K562 (cell line): ENCODE results near the gene SLC30A3. TPM values are rescaled to one million over a fixed set of nuclear protein-coding genes. Genes with fewer than 3 reads are reported as not detected.

Experiments used
- ATAC-seq: fragments of 200-7000 bp; cut with Tn5 transposase; 3 replicates; pipeline ENCODE4 v1.9.1; 2020; ENCODE audit warnings: moderate library complexity
- BruUV-seq: library from RNA; stranded (reverse); fragments of 400-500 nt; replicated peaks from 2 replicates; lab custom pipeline; 2021; lab: Mats Ljungman, UMichigan
- CTCF ChIA-PET: fragments of 300-600 bp; formaldehyde crosslinking; extraction: SDS; loops from one replicate; lab custom pipeline; 2021; ENCODE audit warnings: low intra/inter-chr PET ratio; lab: Yijun Ruan, JAX
- POLR2A ChIA-PET: fragments of 300-600, 350-650 bp; sonication (Branson Sonifier 250); formaldehyde crosslinking; extraction: SDS; loops from one replicate; lab custom pipeline; 2021; ENCODE audit warnings: antibody characterized with exemption, inconsistent platforms; lab: Yijun Ruan, JAX
- DNase-seq, 4 experiments: peaks; one replicate each; pipeline versions ENCODE4 v3.0.0 to v3.0.0-alpha.2; 2011 to 2018; ENCODE audit warnings: low spot score in 3 of 4, mixed read lengths in 3 of 4; ENCODE audit errors: extremely low read depth in 1 of 4
- FAIRE-seq: peaks from 2 replicates; lab custom pipeline; 2011; peaks lifted over from hg19 to GRCh38; lab: Jason Lieb, UNC
- H2AFZ ChIP-seq: 2 replicates; pipeline ENCODE4 v1.6.0; 2011; ENCODE audit warnings: low read depth, low read length, control low read depth, inconsistent platforms
- H3K27ac ChIP-seq: fragments of 200-600 bp; 3 replicates; pipeline ENCODE4 v1.8.0; 2011; ENCODE audit warnings: low read depth, mild to moderate bottlenecking, control low read depth, inconsistent platforms, low read length, moderate library complexity, mixed read lengths; ENCODE audit errors: extremely low read depth
- H3K27me3 ChIP-seq, 2 experiments: fragments of 300-600 bp in 1 of 2; 2 replicates in 1 of 2; 3 replicates in 1 of 2; pipeline versions ENCODE4 v1.6.0 to v1.8.0; 2011; ENCODE audit warnings: inconsistent platforms in 2 of 2, low read length in 2 of 2, mild to moderate bottlenecking in 1 of 2, mixed read lengths in 1 of 2, moderate library complexity in 1 of 2; ENCODE audit not compliant: control insufficient read depth in 2 of 2, insufficient read depth in 2 of 2
- H3K36me3 ChIP-seq: fragments of 300-600 bp; 3 replicates; pipeline ENCODE4 v1.8.0; 2011; ENCODE audit warnings: mild to moderate bottlenecking, low read length, inconsistent platforms; ENCODE audit not compliant: control insufficient read depth, insufficient read depth
- H3K4me1 ChIP-seq, 2 experiments: fragments of 200-600 bp in 1 of 2; replicated peaks in 1 of 2; 2 replicates in 1 of 2; 3 replicates in 1 of 2; pipeline versions ENCODE4 v1.5.1 to v1.8.0; 2011; ENCODE audit warnings: inconsistent platforms in 2 of 2, low read length in 2 of 2, mild to moderate bottlenecking in 1 of 2, mixed read lengths in 1 of 2, moderate library complexity in 1 of 2; ENCODE audit not compliant: control insufficient read depth in 2 of 2, insufficient read depth in 2 of 2
- H3K4me2 ChIP-seq: 2 replicates; pipeline ENCODE4 v1.6.1; 2011; ENCODE audit warnings: low read length, control low read depth, inconsistent platforms, mixed read lengths; ENCODE audit not compliant: insufficient read depth
- H3K4me3 ChIP-seq: fragments of 200-600 bp; sonication (generic), shearing (Covaris generic); 2 replicates; pipeline ENCODE4 v1.5.1; 2016; ENCODE audit warnings: control low read depth, inconsistent platforms
- H3K79me2 ChIP-seq: fragments of 200-600 bp; 3 replicates; pipeline ENCODE4 v1.8.0; 2011; ENCODE audit warnings: low read length, inconsistent platforms; ENCODE audit not compliant: control insufficient read depth, insufficient read depth
- H3K9ac ChIP-seq, 2 experiments: 2 replicates each; pipeline versions ENCODE4 v1.6.0 to v1.6.1; 2011; ENCODE audit warnings: low read depth in 2 of 2, low read length in 2 of 2, control low read depth in 1 of 2, inconsistent platforms in 1 of 2, mild to moderate bottlenecking in 1 of 2, mixed read lengths in 1 of 2; ENCODE audit not compliant: insufficient read depth in 1 of 2
- H3K9me1 ChIP-seq: one replicate; pipeline ENCODE4 v1.6.0; 2011; ENCODE audit warnings: inconsistent platforms, mild to moderate bottlenecking, low read length, moderate library complexity; ENCODE audit not compliant: control insufficient read depth, insufficient read depth
- H3K9me3 ChIP-seq: replicated peaks from 2 replicates; pipeline ENCODE4 v1.5.1; 2011; ENCODE audit warnings: low read depth, low read length, inconsistent platforms; ENCODE audit not compliant: control insufficient read depth, insufficient read depth
- H4K20me1 ChIP-seq: replicated peaks from 2 replicates; pipeline ENCODE4 v1.6.1; 2011; ENCODE audit warnings: low read length, inconsistent platforms, mixed read lengths; ENCODE audit not compliant: control insufficient read depth, insufficient read depth
- ZNF174 ChIP-seq: fragments of 250-450 bp; sonication (Bioruptor Pico); IDR thresholded peaks from 2 replicates; pipeline ENCODE4 v1.4.0; 2020; ENCODE audit warnings: mild to moderate bottlenecking
- WGBS: fragments of 100-300 bp; shearing (Covaris generic); methylation state at CpG from one replicate; pipeline ENCODE4 v1.1.6; 2016; ENCODE audit warnings: low coverage, mixed read lengths; ENCODE audit not compliant: insufficient coverage; ENCODE audit errors: missing lambda C conversion rate; 5-methylcytosine and 5-hydroxymethylcytosine counted together
- in situ Hi-C: fragments of 300-500 bp; cut with MboI; formaldehyde crosslinking; loops from 4 replicates; pipeline ENCODE4 v1.15.0; 2018; ENCODE audit warnings: inconsistent platforms, mixed read lengths
- intact Hi-C: fragments of 100-400 bp; cut with micrococcal nuclease; formaldehyde crosslinking; loops from 2 replicates; pipeline ENCODE4 v1.14.2; 2022
- polyA plus RNA-seq, 8 experiments: library from polyadenylated mRNA; depleted of rRNA in 4 of 8; stranded (reverse) in 5 of 8; unstranded in 3 of 8; fragments of >200 nt; fragmentation: Nextera tagmentation in 2 of 8; fragmentation: Illumina TruSeq in 1 of 8; extraction: Ambion mirVana in 2 of 8; extraction: Trizol in 1 of 8; gene quantifications; 2 replicates each; pipeline versions ENCODE4 v1.2.1 to v1.2.3, GENCODE V29; 2011 to 2014; ENCODE audit warnings: inconsistent platforms in 1 of 8, missing spikeins in 1 of 8
- total RNA-seq, 7 experiments: library from RNA; depleted of rRNA in 6 of 7; stranded (reverse); fragments of >200 nt in 6 of 7; fragmentation: Illumina TruSeq in 2 of 7; extraction: Trizol in 2 of 7; gene quantifications; 2 replicates each; pipeline versions ENCODE4 v1.2.1 to v1.2.3, GENCODE V29; 2011 to 2021; ENCODE audit warnings: low replicate concordance in 1 of 7
- TF ChIP-seq, protein P1 (sequence below): sonication (generic); formaldehyde crosslinking; IDR thresholded peaks from 2 replicates; pipeline ENCODE4 v1.8.1; 2023; ENCODE audit warnings: mild to moderate bottlenecking, missing genetic modification reagents

SLC30A3 gene
- total and polyA plus RNA-seq, 9 of the 15 experiments (the other 6 are each of a cell fraction or from before 2014, with no cell fraction given), result 0.03 to 2.7 (median 0.89) TPM; not detected in 1

DNA sequence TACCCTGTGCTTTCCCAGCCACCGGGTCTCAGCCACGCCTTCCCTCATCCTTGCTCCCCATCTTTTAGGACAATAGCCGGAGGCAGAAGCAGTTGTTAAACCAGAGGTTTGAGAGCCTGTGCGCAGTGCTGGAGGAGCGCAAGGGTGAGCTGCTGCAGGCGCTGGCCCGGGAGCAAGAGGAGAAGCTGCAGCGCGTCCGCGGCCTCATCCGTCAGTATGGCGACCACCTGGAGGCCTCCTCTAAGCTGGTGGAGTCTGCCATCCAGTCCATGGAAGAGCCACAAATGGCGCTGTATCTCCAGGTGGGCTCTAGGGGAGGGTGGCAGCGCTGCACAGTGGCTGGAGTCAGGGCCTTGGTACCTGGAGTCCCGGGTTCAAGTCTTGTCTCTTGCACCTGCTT is 42.7 kb upstream of the SLC30A3 start:
- peaks cover 15% of the 10 kb centered on the region; the same call in 2 of the 3 replicates for H3K36me3 ChIP-seq
- TF ChIP-seq ZNF174 (CRISPR knock-in tag), result no peak
- TF ChIP-seq, protein P1, sequence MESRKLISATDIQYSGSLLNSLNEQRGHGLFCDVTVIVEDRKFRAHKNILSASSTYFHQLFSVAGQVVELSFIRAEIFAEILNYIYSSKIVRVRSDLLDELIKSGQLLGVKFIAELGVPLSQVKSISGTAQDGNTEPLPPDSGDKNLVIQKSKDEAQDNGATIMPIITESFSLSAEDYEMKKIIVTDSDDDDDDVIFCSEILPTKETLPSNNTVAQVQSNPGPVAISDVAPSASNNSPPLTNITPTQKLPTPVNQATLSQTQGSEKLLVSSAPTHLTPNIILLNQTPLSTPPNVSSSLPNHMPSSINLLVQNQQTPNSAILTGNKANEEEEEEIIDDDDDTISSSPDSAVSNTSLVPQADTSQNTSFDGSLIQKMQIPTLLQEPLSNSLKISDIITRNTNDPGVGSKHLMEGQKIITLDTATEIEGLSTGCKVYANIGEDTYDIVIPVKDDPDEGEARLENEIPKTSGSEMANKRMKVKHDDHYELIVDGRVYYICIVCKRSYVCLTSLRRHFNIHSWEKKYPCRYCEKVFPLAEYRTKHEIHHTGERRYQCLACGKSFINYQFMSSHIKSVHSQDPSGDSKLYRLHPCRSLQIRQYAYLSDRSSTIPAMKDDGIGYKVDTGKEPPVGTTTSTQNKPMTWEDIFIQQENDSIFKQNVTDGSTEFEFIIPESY (CRISPR knock-in tag), result peak; percentile 70
- no TSS peak for BruUV-seq
- no peak overlapping the region for H3K27ac ChIP-seq
- no peaks in the 10 kb centered on the region for H3K27me3 ChIP-seq
- no peaks in the 10 kb centered on the region for H4K20me1 ChIP-seq
- H3K9ac ChIP-seq, result no peak overlapping the region
- ATAC-seq (no peak), DNase-seq (no peak), FAIRE-seq (no peak)
- no peaks in the 10 kb centered on the region for H3K9me1 ChIP-seq
- H3K9me3 ChIP-seq, result no peaks in the 10 kb centered on the region
- no peaks in the 10 kb centered on the region for H3K79me2 ChIP-seq
- ChIA-PET CTCF (no interaction called here), POLR2A (interaction anchor here (0.6 to 1.0 kb wide), 2 partner anchors 177 to 329 kb away, joined by 3 to 4 read pairs; no protein-coding TSS in a partner anchor)
- H2AFZ ChIP-seq, result no peak overlapping the region
- H3K4me2 ChIP-seq, result no peak overlapping the region
- in situ Hi-C loops (no loop called here), intact Hi-C loops (no loop called here)
- peaks cover 0 to 8% of the 10 kb centered on the region in 2 experiments; a peak in 3 of 5 replicates for H3K4me1 ChIP-seq
- WGBS, result 75% methylated on average over 15 of the region's 16 CpGs
- no peak overlapping the region for H3K4me3 ChIP-seq
